HG02840 (cell line): ENCODE results near the gene DMRTC2.

Source experiments
- ATAC-seq: cut with Tn5 transposase; IDR thresholded peaks from one replicate; pipeline ENCODE4 v1.9.1; 2021; ENCODE audit warnings: mild to moderate bottlenecking, moderate library complexity, moderate number of reproducible peaks; ENCODE audit not compliant: unreplicated experiment, low FRiP score

Gene DMRTC2

DNA sequence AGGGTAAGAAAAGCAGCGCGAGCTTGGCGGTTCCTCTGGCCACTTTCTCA, at the start of gene DMRTC2:
TSS of gene DMRTC2 (plus strand) at position 42 of the 50 bp plus-strand sequence. CDS start 2,387 bp downstream, outside the sequence.
- no peak for ATAC-seq

- no peak for ATAC-seq
Measured at GRCh38 chr19:41796362-41796761, 48.5 kb upstream of the DMRTC2 start, which contains the start of gene CEACAM3. CEACAM3 (plus strand) TSS chr19:41796587; CDS start chr19:41796678, 91 bp downstream.

GRCh38 chr19:41796901-41797300, 47.9 kb upstream of the DMRTC2 start:
- no peak for ATAC-seq

DNA sequence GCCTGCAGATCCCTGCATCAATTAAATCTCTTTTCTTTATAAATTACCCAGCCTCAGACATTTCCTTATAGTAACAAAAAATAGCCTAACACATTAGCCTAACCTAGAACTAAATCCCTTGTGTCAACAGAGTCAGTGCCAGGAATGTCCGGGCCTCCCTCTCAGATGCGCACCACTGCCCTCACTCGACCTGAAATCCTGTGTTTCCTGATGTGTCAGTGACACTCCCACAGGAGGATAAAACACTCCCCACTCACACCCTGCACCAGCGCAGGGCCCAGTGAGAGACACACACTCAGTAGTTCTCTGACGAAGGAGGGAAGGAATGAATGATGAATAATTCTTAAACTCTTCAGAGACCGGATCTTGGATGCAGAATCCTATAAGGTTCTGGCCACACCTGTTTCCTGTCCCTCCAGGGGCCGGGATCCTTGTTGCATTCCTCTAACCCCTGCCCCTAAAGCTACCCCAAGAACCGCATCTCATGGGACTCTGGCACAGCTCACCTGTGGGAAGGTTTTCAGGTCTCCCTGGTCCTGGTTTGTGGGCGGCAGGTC, 45.3 kb upstream of the DMRTC2 start:
- ATAC-seq: no peak

DNA sequence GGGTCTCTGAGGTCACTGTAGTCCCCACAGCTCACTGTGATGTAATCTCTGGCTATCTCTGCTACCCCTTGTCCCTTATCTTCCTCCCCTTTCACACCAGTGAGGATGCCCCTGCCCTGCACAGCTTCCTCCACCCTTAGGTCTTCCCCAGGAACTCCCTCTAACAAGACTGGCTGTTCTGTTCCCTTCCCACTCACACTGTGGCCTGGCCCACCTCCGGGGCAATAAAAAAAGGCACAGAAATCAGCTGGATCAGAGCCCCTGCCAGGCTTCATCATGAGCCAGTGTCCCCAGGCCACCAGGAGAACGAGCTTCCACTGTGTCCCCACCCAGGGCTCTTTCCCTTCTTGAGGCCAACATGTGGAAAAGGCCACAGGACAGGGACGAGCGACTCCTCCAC, 43.8 kb upstream of the DMRTC2 start:
- ATAC-seq: no peak

- ATAC-seq: no peak
Measured at GRCh38 chr19:41801792-41802211, 43.0 kb upstream of the DMRTC2 start.

DNA sequence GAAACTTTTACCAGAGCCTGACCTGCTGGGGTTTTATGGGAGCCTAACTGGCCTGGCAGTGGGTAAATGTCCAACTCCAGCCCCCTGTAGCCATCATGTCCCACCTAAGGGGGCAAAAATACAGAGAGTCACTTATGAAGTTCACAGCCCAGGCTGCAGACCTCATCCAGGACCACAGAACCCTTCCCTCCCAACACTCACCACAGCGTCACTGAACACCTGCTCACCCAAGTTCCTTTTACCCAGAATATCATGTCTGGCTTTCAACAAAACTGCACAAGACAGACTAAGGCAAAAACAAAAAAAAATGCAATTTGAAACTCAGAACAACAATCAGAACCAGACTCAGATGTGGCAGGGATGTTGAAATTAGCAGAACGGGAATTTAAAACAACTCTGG, 42.1 kb upstream of the DMRTC2 start:
- ATAC-seq: no peak

DNA sequence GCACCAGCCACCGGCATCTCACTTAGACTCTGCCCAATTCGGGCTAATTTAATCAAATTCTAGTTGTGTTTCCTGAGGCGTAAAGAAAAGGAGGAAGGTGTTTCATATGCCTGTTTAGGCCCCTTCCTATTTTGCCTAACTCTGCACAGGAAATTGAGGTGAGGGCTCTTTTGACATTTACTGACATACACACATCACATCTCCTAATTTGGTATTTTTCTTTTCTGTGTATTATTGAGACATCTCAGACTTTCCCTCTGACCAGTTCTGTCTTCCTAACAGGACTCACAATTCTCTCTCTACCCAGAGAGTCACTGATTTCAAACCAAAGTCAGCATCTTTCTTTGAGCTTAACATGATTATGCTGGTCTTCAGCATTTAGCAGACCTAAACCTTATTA, 40.5 kb upstream of the DMRTC2 start:
- ATAC-seq: no peak

DNA sequence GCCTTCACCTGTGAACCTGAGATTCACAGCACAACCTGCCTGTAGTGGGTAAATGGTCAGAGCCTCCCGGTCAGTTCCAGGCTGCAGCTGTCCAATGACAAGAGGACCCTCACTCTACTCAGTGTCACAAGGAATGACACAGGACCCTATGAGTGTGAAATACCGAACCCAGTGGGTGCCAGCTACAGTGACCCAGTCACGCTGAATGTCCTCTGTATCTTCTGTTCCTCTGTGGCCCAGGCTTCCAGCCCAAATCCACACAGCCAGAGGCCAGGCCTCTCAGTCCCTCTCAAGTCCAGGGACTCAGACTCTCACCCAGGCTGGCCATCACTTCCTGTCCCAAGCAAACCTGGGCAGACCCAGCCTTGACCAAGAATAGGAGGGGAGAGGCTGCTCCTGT, 37.7 kb upstream of the DMRTC2 start:
- no peak for ATAC-seq

DNA sequence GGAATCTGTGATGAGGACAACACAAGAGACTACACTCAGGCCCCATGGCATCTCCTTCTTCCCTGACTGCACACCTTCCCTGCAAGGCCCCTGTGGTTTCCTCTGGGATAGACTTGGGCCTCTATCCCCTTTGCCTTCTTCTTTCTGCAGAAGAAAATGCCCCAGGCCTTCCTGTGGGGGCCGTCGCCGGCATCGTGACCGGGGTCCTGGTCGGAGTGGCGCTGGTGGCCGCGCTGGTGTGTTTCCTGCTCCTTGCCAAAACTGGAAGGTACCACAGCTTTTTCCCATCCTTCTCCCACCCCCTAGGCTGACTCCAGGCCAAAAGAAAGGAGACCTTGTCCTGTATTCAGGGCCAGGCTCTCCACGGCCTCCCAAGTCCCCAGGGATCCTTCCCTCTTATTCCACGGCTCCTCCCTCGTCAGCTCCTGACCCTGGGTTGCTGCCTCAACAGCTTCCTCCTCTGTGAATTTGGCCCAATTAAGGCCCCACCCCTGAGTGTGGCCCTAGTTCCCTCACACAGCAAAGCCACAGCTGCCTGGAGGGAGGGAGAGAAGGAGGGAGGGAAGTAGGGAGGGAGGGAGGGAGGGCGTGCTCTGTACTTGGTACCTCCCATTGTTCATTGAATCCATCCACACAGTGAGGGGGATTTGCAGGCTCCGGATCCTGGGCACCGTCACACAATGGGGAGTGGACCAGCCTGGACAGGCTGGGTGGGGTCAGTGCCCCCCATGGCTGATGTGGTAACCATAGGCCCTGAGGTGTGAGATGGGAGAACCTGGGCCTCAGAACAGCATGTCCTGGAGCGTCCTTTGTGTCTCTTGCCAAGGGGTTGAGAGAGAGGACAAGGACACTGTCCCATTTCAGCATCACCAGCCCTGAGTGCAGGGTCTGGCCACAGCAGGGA, 35.9 kb upstream of the DMRTC2 start:
- ATAC-seq: no peak

DNA sequence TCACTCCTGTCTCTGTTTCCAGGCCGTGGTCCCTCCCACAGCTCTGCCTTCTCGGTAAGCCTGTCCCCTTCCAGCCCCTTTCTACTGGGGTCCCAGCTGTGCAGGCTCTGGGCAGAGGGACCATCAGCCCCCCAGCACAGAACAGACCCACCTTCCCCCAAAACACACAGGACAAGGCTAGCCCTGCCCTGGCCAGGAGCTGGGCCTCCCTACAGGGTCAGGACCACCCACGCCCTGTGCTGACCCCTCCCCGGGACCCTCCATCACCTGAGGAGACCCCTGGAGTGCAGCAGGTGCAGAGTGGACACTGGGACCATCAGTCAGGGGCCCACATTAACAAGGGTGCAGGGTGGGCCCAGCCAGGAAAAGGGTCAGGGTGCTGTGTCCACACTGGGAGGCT, 34.5 kb upstream of the DMRTC2 start:
- no peak for ATAC-seq

- no peak for ATAC-seq
Measured at GRCh38 chr19:41811036-41811435, 33.8 kb upstream of the DMRTC2 start.

DNA sequence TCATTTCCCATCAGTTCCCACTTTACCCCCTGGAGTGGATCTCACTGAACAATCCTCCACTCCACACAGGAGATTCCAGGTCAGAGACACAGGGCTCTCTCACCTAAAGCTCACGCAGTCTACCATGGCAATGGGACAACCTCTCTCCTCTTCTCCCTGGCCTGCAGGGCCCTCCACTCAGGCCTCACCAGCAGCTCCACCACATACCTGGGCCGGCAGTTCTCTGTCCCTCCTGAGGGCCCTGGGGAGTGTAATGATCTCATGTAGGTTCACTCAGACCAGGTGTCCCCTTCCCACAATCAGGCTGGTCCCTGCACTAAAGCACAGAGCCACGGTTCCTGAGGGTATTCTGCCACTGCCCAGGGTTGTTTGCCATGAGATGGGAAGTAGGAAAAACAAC, 32.9 kb upstream of the DMRTC2 start:
- ATAC-seq: no peak

GRCh38 chr19:41813911-41814310, 30.9 kb upstream of the DMRTC2 start:
- no peak for ATAC-seq

DNA sequence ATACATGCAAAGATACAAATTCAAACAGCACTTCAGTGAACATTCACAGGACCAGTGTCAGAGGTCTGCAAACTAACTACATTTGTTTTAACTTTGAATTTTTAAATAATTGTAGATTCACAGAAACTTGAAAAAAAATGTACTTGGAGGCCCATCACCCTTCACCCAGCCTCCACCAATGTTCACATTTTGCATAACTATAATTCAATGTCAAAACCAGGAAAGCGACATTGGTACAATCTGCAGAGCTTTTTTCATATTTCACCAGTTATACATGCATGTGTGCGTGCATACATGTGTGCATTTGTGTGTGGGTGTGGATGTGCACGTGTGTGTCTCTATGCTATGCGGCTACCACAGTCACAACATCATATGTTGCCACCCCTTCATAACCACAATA, 29.5 kb upstream of the DMRTC2 start:
- ATAC-seq: no peak

DNA sequence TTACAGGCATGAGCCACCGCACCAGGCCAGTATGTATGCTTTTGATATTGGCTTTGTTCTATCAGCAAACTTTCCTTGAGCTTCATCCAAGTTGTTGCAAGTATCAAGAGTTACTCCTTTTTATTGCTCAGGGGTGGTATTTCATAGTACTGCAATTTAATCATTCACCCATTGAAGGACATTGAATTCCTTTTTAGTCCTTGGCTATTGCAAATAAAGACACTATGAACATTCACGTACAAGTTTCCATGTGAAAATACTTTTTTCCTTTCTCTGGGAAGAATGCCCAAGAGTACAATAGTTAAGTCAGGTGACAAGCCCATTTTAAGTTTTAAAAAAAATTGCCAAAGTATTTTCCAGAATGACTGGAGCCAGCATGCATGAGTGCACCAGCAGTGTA, 28.1 kb upstream of the DMRTC2 start:
- ATAC-seq: no peak

- no peak for ATAC-seq
Measured at GRCh38 chr19:41821003-41821735, 23.7 kb upstream of the DMRTC2 start.

- no peak for ATAC-seq
Measured at GRCh38 chr19:41837981-41838708, 6.7 kb upstream of the DMRTC2 start.

DNA sequence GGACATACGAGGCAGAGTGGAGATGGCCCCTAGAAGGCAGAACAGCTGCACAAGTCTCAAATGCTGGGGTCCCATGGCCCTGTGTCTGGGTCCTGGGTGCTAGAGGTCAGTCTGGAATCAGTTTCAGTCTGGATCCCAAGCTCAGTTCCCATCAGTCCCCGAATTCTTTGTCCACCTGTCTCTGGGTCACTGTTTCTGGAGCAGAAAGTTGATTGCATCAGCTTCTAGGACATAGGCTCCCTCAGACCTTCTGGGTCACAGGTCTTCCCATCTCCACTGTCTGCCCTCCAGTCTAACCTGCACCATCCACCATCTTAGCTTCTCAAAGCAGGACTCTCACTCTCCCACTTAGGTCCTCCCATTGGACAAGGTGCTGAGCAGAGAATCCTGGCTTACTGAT, 5.6 kb upstream of the DMRTC2 start:
- no peak for ATAC-seq

- no peak for ATAC-seq
Measured at GRCh38 chr19:41843371-41843770, 1.5 kb upstream of the DMRTC2 start.

GRCh38 chr19:41844601-41845000, 241 bp upstream of the DMRTC2 start, which contains the start of gene LYPD4:
LYPD4 (minus strand) TSS chr19:41844683; CDS start chr19:41839285, 5,398 bp downstream.
- no peak for ATAC-seq
